ENCODE results near the gene PRR14. TPM values are rescaled to one million over a fixed set of nuclear protein-coding genes. Genes with fewer than 3 reads are reported as not detected.

The PRR14 gene
- total and polyA plus RNA-seq, 2 of the 4 experiments (the other 2 are of a cell fraction), result 1.4 to 11.9 TPM

DNA sequence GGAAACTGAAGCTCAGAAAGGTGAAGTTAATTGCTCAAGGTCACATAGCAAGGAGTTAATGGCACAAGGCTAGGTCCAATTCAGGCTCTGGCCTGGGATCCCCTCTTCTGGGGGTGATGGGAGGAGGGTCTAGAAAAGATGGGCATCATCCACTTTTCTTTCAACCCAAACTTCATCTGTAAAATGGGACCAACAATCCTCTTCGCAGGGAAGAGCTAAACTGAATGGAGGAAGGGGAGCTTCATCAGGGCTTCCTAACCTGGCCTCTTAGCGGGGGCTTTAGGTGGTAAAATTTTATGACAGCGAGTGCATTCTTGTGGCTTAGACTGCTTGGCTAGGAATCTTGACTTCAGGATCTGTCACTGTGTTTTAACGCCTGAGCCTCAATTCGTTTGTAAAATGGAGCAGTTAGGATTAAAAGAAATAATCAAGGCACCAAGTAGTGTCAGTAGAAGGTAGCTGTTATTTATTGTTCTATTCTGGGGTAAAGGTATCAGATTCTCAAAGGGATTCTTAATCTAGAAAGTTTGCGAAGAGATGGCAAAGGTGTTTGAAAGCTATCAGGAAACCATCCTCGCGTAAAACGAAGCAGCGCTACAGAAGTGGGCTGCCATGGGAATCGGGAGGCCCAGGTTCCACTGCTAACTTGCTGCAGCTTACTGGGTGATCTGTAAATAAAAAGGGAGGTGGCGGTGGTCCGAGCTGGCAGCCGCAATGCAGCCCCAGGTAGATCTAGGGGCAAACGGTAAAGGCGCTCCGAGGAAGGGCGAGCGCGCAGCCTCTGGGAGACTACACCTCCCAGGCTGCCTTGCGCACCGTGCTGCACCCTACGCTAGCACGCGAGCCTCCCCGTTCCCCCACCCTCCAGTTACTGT, 46.7 kb downstream of the PRR14 start:
- H3K4ac ChIP-seq (ENCODE audit: low read depth, low read length), result peak overlapping the region; percentile 99; the same call in 1 of the 2 replicates
- H4K20me1 ChIP-seq (ENCODE audit: insufficient read depth, low read length), result peaks cover 18% of the 10 kb centered on the region
- intact Hi-C loops (cut with micrococcal nuclease) (loop anchor here (5.0 kb wide), 1 partner anchor 225 kb away; the partner anchor contains the start of gene FBXL19), dilution Hi-C loops (cut with HindIII; ENCODE audit: low sequenced_read_pairs, unreplicated experiment) (no loop called here), in situ Hi-C loops (cut with MboI; ENCODE audit: low sequenced_read_pairs) (no loop called here)
- H3K79me1 ChIP-seq (ENCODE audit: low read depth in 1 of 2, low read length in 2 of 2), result peaks cover 6 to 31% of the 10 kb centered on the region in 2 experiments; a peak in 3 of 4 replicates
- peaks cover 7% of the 10 kb centered on the region for H3K9me1 ChIP-seq (ENCODE audit: insufficient read depth, low read length)
- DNase-seq, result peak; percentile 94
- peak overlapping the region; percentile 82 for H3K9ac ChIP-seq (ENCODE audit: low read depth, low read length)
- peak overlapping the region; percentile 85 for H3K4me3 ChIP-seq (ENCODE audit: insufficient read depth, low read depth, low read length)
- H2BK120ac ChIP-seq (ENCODE audit: low read depth, low read length), result 0 out of 2 replicates have a peak overlapping the region, but pooled peaks have one; percentile 72
- H3K18ac ChIP-seq (ENCODE audit: low read depth, low read length), result no peak overlapping the region
- peak overlapping the region; percentile 87 for H3K23ac ChIP-seq (ENCODE audit: low read depth, low read length)
- ATAC-seq (ENCODE audit: low read depth), result no peak; the same call in 1 of the 2 replicates
- CTCF ChIA-PET, result interaction anchor here (1.0 kb wide), 1 partner anchor 117 kb away, joined by 3 read pairs; no protein-coding TSS in a partner anchor
- POLR2A ChIA-PET (ENCODE audit: unreplicated experiment), result no interaction called here
- peak overlapping the region; percentile 98 for H3K14ac ChIP-seq (replicated peaks; ENCODE audit: low read depth, low read length)
- H3K4me1 ChIP-seq (ENCODE audit: control insufficient read depth, insufficient read depth, low read length), result peaks cover 8% of the 10 kb centered on the region
- peak overlapping the region; percentile 100 for H2AK9ac ChIP-seq (replicated peaks; ENCODE audit: low read depth, low read length, poor library complexity)
- 0 out of 2 replicates have a peak overlapping the region, but pooled peaks have one; percentile 17 for H2AK5ac ChIP-seq (ENCODE audit: low read depth, low read length)
- 20% methylated on average over 10 of the region's 26 CpGs; no CpG with 5 or more reads in 1 of the 2 experiments for WGBS, 2 experiments (ENCODE audit: extremely low coverage in 2 of 2, insufficient read length in 1 of 2)
- H2BK20ac ChIP-seq (ENCODE audit: low read depth, low read length), result 0 out of 2 replicates have a peak overlapping the region, but pooled peaks have one; percentile 38
- peak overlapping the region; percentile 27; the same call in 1 of the 2 replicates for H3K56ac ChIP-seq (ENCODE audit: extremely low read depth, insufficient read depth, low read length)
- no peaks in the 10 kb centered on the region for H3K27me3 ChIP-seq (ENCODE audit: control insufficient read depth, insufficient read depth, low read length)
- H2BK15ac ChIP-seq (ENCODE audit: low read depth, low read length), result no peak overlapping the region
- peaks cover 15% of the 10 kb centered on the region for H3K36me3 ChIP-seq (ENCODE audit: control insufficient read depth, insufficient read depth, low read length)
- H3K9me3 ChIP-seq (ENCODE audit: control insufficient read depth, insufficient read depth, low read length), result no peaks in the 10 kb centered on the region
- TF ChIP-seq, protein P1, sequence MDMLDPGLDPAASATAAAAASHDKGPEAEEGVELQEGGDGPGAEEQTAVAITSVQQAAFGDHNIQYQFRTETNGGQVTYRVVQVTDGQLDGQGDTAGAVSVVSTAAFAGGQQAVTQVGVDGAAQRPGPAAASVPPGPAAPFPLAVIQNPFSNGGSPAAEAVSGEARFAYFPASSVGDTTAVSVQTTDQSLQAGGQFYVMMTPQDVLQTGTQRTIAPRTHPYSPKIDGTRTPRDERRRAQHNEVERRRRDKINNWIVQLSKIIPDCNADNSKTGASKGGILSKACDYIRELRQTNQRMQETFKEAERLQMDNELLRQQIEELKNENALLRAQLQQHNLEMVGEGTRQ (IDR thresholded peaks at IDR 0.05; ENCODE audit: low read depth, low read length), result peak; percentile 49; the same call in 1 of the 2 replicates
- TF ChIP-seq RCOR1 (IDR thresholded peaks at IDR 0.05; ENCODE audit: insufficient replicate concordance, low read length), result no peak
- TF ChIP-seq, protein P2, sequence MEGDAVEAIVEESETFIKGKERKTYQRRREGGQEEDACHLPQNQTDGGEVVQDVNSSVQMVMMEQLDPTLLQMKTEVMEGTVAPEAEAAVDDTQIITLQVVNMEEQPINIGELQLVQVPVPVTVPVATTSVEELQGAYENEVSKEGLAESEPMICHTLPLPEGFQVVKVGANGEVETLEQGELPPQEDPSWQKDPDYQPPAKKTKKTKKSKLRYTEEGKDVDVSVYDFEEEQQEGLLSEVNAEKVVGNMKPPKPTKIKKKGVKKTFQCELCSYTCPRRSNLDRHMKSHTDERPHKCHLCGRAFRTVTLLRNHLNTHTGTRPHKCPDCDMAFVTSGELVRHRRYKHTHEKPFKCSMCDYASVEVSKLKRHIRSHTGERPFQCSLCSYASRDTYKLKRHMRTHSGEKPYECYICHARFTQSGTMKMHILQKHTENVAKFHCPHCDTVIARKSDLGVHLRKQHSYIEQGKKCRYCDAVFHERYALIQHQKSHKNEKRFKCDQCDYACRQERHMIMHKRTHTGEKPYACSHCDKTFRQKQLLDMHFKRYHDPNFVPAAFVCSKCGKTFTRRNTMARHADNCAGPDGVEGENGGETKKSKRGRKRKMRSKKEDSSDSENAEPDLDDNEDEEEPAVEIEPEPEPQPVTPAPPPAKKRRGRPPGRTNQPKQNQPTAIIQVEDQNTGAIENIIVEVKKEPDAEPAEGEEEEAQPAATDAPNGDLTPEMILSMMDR (conservative IDR thresholded peaks at IDR 0.05; ENCODE audit: low read depth, low read length), result no peak
- no peak for TF ChIP-seq RAD21 (IDR thresholded peaks at IDR 0.05; ENCODE audit: low read length)
- no peak; the same call in 1 of the 2 replicates for TF ChIP-seq MAZ (IDR thresholded peaks at IDR 0.05; ENCODE audit: borderline replicate concordance, low read depth, low read length)
- peak; percentile 80; the same call in 1 of the 2 replicates for TF ChIP-seq BHLHE40 (IDR thresholded peaks at IDR 0.05; ENCODE audit: low read depth, low read length)
- no peak for TF ChIP-seq MXI1 (IDR thresholded peaks at IDR 0.05; ENCODE audit: borderline replicate concordance, low read depth, low read length)
- TF ChIP-seq NFE2L2 (IDR thresholded peaks at IDR 0.05; ENCODE audit: low read depth, low read length), result no peak
- H4K91ac ChIP-seq (ENCODE audit: insufficient read depth, low read depth, low read length), result peak overlapping the region; percentile 69
- H2BK5ac ChIP-seq (ENCODE audit: low read depth, low read length, poor library complexity, severe bottlenecking), result peak overlapping the region; percentile 54
- peak overlapping the region; percentile 100 for H2AFZ ChIP-seq (replicated peaks; ENCODE audit: low read length, poor library complexity)
- H4K8ac ChIP-seq (ENCODE audit: low read depth in 2 of 2, low read length in 2 of 2), result peak overlapping the region; percentile 88 to 98
- H4K5ac ChIP-seq (ENCODE audit: low read depth, low read length), result peak overlapping the region; percentile 96
- BruUV-seq (replicated peaks), result no TSS peak
- peak overlapping the region; percentile 71 for H3K27ac ChIP-seq (ENCODE audit: insufficient read depth, low read length)
- H3K4me2 ChIP-seq (ENCODE audit: low read depth, low read length), result peak overlapping the region; percentile 98
